Stimulated activated CD4-positive, alpha-beta T cell treated with anti-CD3 and anti-CD28 coated beads, TNF-alpha, amount 100 ng/mL, for 4 hours (primary cell): ENCODE results near the gene PHC2.
"Not testable (repeated sequence)": the region's sequence is repeated elsewhere in the genome, so short reads cannot be mapped to it uniquely, and the experiment has no call there.

Source experiments
- DNase-seq, 3 experiments: peaks; one replicate each; pipeline ENCODE4 v3.0.0-alpha.2; 2020; ENCODE audit warnings: low read depth in 3 of 3

The PHC2 gene

DNA sequence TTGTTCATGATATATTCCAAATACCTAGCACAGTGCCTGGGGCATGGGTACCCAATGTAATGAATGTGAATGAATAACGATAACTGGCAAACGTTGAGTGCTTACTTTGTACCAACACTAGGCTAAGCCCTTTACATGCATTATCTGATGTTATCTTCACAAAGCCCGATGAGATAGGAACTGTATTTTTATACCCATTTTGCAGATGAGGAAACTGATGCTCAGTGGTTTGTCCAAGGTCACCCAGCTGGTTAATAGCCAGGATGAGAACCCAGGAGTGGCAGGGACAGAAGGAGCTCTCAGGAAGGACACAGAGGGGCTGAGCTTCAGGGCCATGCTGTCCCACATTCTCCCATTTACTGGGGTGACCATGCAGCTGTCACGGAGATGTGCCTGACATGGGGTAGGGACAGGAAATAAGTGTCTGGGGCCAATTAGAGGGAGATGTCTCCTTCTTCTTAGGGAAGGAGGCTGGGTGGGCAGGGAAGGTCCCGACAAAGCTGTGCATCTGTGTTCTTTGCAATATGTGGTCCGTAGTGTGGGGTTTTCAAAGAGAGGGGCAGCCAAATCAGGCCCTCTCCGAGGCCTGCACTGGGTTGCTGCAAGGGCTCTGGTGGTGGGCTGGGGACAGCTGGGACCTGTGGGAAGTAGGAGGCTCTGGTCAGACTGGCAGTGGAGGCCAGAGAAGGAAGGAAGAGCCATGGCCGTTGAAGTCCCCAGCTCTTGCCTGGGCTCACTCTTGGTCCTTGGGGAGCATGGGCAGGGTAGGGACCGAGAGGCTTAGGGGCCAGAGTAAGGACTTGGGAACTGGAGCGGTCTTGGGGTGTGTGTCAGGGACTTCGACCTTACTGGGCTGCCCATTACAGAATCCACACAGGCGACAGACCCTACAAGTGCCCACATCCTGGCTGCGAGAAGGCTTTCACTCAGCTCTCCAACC, 136.6 kb downstream of the PHC2 start:
- no peak for DNase-seq

GRCh38 chr1:33292726-33293340, 138.1 kb downstream of the PHC2 start:
- DNase-seq, result no peak

- DNase-seq, result not testable (repeated sequence)
Observed at GRCh38 chr1:33290615-33291014, 140.3 kb downstream of the PHC2 start.

DNA sequence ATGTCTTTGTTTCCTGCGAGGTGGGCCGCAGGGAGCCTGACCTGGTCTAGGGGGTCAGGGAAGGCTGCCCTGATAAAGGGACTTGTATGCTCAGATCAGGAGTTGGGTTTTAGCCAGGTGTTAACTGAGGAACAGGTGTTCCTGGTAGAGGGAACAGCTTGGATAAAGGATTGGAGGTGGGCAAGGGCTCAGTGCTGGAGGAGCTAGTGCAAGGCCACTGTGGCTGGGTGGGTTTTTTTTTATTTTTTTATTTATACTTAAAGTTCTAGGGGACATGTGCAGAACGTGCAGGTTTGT, 141.1 kb downstream of the PHC2 start:
- no peak for DNase-seq

DNA sequence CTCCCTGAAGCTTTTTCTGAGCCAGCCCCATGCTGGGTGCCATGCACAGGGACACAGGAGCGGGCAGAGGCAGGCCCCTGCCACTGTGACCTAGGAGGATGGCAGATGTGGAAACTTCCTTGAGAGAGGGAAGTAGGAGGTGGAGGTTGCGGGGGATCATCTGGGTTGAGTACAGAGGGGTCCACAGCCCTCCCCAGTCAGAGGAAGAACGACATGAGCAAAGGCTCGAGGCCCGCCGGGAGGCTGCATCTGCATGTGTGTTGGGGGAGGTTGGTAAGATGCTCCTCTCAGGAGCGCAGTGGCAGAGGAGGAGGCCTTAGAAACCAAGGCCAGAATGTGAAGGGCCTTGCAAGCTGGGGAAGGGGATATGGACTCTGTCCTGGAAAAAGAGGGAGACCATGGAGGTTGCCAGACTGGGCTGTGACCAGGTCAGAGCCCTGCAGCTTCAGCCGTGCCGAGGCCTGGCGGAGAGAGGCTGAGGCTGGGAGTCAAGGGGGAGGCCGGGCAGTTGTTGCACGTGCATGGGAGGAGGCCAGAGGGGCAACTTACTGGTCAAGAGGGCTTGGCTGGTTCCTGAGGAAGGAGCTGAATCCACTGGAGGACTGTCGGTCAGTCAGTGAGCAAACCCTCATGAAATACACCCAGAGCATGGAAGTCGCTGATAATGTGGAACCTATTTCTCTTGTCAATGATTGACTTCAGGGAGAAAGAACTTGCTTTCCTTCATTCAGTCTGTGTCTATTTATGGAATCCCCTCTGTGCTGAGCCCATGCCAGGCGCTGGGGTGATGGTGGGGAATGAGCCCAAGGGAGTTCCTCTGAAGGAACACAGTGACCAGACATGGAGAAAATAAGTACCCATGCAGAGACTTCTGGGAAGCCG, 141.7 kb downstream of the PHC2 start:
- DNase-seq, result no peak

GRCh38 chr1:33287317-33287716, 143.6 kb downstream of the PHC2 start:
- no peak for DNase-seq

DNA sequence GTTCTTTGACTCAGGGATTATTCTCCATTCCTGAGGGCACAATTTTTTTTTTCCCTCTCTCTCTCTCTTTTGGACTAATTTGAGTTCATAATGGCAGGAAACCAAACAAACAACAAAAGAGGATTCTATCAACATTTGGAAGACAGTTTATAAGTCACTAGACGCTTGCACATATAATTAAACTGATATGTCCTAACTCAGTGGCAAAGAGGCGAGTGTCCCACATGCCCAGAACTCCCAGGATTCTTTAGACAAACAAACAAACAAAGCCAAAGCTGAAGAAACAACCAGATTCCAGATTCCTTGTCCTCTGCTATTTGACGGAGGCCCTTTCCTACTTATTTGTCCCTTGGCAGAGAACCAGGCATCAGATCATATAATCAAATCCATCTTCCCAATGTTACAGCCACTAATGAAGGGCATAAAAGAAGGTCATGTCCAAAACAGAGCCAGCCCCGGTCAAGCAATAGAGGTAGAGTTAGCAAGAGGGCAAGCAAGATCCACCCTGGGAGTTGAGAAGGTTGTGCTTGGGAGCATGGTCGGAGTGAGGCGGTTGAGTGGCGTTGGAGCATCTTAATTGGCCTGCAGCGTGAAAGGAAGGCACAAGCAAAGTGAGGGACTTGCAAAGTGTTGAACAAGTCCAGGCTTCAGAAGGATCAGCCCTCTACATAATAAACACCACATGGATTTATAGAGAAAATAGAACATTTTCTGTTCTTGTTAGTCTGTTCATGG, 144.3 kb downstream of the PHC2 start:
- no peak for DNase-seq

DNA sequence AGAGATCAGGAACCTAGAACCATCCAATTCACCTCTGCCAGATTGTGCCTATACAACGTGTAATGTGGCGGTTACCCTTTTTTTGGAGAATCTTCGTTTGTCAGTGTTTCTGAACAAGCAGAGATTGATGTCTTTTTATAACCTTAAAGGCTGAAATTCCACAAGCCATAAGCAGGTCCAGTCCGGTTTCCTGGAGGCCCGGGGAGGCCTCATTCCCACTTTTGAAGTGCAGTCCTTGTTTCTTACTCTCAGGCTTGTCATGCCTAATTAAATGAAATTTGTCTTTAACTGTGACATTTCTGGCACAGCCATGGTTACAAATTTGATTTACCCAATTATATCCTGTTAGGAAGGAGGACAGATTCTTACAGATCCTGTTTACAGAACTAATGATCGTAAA, 146.8 kb downstream of the PHC2 start:
- DNase-seq, result no peak

DNA sequence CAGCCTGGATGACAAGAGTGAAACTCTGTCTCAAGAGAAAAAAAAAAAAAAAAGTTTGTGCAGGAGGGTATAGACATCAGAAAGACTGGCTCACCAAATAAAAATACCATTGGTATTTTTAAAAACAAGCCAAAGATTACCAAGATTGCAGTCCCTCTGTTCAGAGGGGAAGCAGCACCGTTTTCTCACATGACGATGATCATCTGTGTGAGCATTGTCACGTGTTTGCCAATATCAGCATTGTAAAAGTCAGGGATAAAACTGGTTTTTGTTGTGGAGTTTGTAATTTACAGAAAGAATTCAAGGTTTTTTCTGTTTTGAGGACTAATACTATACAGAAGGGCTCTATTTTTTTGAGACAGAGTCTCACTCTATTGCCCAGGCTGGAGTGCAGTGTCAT, 148.1 kb downstream of the PHC2 start:
- no peak for DNase-seq

GRCh38 chr1:33281554-33282303, 149.2 kb downstream of the PHC2 start:
- no peak for DNase-seq

GRCh38 chr1:33280091-33280661, 150.7 kb downstream of the PHC2 start:
- no peak for DNase-seq

DNA sequence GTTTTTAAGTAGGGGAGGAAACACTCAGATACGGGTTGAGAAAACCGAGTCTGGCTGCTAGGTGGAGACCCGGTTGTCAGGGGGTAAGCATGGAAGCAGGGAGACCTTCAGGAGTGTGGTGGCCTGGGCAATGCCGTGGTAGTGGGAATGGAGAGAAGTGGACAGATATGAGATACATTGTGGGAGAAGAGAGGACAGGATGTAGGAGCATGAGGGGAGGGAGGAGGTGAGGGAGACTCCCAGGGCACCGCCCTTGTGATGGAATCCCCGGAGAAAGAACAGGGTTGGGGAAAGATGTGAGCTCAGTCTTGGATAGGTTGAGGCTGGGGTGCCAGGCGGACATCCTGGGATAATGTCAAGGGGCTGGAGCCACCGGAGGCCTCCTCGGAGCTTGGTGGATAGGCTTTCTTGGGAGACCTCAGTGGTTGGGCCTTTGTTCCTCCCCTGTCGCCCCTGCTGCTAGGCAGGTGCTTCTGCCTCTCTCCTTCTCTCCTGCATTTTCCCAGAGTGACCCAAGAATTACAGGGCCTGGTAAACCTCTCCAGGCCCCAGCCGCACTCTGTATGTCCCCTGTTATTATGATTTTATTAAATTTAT, 153.3 kb downstream of the PHC2 start:
- DNase-seq, result no peak

- no peak for DNase-seq
Observed at GRCh38 chr1:33276573-33277298, 154.2 kb downstream of the PHC2 start.

GRCh38 chr1:33275706-33276572, 155.0 kb downstream of the PHC2 start:
- no peak for DNase-seq

GRCh38 chr1:33275195-33275594, 155.7 kb downstream of the PHC2 start:
- DNase-seq, result no peak

DNA sequence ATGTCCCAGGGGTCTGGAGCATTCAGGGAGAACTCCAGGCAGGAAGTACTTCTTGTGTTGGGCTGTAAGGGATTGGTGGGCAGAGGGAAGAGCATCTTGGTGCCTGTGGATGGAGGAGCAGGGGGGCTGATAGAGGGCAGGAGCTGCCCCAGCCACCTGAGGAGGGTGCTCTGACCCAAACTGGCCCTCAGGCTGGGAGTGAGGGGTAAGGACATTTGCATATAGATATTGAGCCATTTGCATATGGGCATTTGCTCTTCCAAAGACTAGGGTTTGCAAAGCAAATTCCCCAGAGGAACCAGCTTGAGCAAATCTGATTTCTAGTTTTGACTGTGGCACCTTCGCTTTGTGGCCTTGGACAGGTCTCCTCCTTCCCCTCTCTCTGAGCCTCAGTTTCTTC, 156.4 kb downstream of the PHC2 start:
- DNase-seq, result no peak

- DNase-seq, result no peak
Observed at GRCh38 chr1:33273961-33274371, 156.9 kb downstream of the PHC2 start.
